Vagina (tissue), 2 donors: ENCODE measurements around the gene GRIK5.

ENCODE experiments used
- CTCF ChIP-seq, 3 experiments: fragments of 450-650 bp in 2 of 3; fragments of 200-600 bp in 1 of 3; sonication (generic) in 1 of 3; IDR thresholded peaks; one replicate each; pipeline ENCODE4 v1.5.1; 2017 to 2019; ENCODE audit warnings: antibody characterized with exemption in 3 of 3, mild to moderate bottlenecking in 2 of 3, moderate library complexity in 2 of 3
- POLR2A ChIP-seq, 2 donors: fragments of 450-650 bp; IDR thresholded peaks; one replicate each; pipeline ENCODE4 v1.6.1; 2017; ENCODE audit warnings: antibody characterized with exemption in 2 of 2, mild to moderate bottlenecking in 2 of 2, moderate library complexity in 2 of 2
- POLR2AphosphoS5 ChIP-seq, 2 donors: sonication (generic); formaldehyde crosslinking; IDR thresholded peaks; one replicate each; pipeline ENCODE4 v1.9.0; 2017; ENCODE audit warnings: antibody characterized with exemption in 2 of 2, mild to moderate bottlenecking in 2 of 2, low read depth in 1 of 2; ENCODE audit not compliant: insufficient read depth in 1 of 2

DNA sequence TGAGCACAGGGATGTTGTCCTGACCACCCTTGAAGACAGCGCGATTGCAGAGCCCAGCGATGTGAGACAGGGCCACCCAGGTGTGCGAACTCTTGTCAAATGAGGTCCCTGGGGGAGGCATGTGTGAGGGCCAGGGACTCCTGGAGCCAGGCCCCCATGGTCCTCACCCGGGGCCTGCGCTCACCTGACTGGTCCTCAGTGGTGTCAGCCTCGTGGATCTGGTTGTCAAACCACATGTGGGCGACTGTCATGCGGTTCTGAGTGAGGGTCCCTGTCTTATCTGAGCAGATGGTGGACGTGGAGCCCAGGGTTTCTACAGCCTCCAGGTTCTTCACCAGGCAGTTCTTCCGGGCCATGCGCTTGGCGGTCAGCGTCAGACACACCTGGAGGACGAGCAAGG is 88.3 kb downstream of the GRIK5 start:
- TF ChIP-seq CTCF (IDR thresholded peaks at IDR 0.05), result no peak
- no peak for TF ChIP-seq POLR2A (IDR thresholded peaks at IDR 0.05)
- no peak for TF ChIP-seq POLR2AphosphoS5 (IDR thresholded peaks at IDR 0.05; ENCODE audit: insufficient read depth in 1 of 2, low read depth in 1 of 2)
